ENCODE data around the gene RHEX. TPM values are rescaled to one million over a fixed set of nuclear protein-coding genes. Genes with fewer than 3 reads are reported as not detected.

RHEX gene
- total RNA-seq, 6 experiments from 2014 or later = not detected

DNA sequence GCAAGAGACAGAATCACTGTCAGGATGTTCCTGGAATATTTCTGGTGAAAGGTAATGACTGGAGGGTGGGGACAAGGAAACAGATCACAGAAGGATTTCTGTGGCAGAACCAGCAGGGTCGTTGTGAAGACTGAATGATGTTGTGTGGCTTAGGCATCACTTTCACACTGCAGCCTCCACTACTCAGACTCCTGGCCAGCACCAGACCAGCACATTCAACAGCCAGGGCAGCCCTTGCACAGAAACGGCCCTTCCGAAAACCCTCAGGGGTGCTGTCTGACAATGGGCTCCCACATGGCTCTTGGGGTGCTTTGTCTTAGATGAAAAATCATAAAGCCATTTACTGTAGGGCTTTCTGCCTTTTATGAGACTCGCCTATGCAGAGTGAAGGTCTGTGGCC lies 46.0 kb upstream of the RHEX start:
- no peaks in the 10 kb centered on the region for H3K36me3 Mint-ChIP-seq (ENCODE audit: low read depth)
- H3K9me3 Mint-ChIP-seq = no peaks in the 10 kb centered on the region
- peaks cover 30% of the 10 kb centered on the region for H3K4me1 Mint-ChIP-seq (ENCODE audit: low read depth)
- H3K27ac Mint-ChIP-seq = no peak overlapping the region
- DNase-seq = no peak
- peaks cover 18% of the 10 kb centered on the region for H3K27me3 Mint-ChIP-seq (ENCODE audit: insufficient read depth)
- no peak for TF ChIP-seq CTCF (IDR thresholded peaks at IDR 0.05)
- no peak overlapping the region for H3K4me3 Mint-ChIP-seq

GRCh38 chr1:206010060-206010459 lies 42.9 kb upstream of the RHEX start:
- TF ChIP-seq CTCF (IDR thresholded peaks at IDR 0.05) = no peak
- H3K9me3 Mint-ChIP-seq = no peaks in the 10 kb centered on the region
- H3K4me3 Mint-ChIP-seq = no peak overlapping the region
- H3K27me3 Mint-ChIP-seq (ENCODE audit: insufficient read depth) = peaks cover 31% of the 10 kb centered on the region
- H3K27ac Mint-ChIP-seq = no peak overlapping the region
- H3K36me3 Mint-ChIP-seq (ENCODE audit: low read depth) = no peaks in the 10 kb centered on the region
- no peaks in the 10 kb centered on the region for H3K4me1 Mint-ChIP-seq (ENCODE audit: low read depth)
- no peak for DNase-seq

- peaks cover 33% of the 10 kb centered on the region for H3K27me3 Mint-ChIP-seq (ENCODE audit: insufficient read depth)
- no peaks in the 10 kb centered on the region for H3K36me3 Mint-ChIP-seq (ENCODE audit: low read depth)
Measured at GRCh38 chr1:206011057-206011456, 41.9 kb upstream of the RHEX start.

GRCh38 chr1:206012086-206012859 lies 40.7 kb upstream of the RHEX start:
- TF ChIP-seq CTCF (IDR thresholded peaks at IDR 0.05) = no peak
- Mint-ChIP-seq H3K27me3 (ENCODE audit: insufficient read depth) (peaks cover 36% of the 10 kb centered on the region), H3K9me3 (no peaks in the 10 kb centered on the region), H3K4me1 (ENCODE audit: low read depth) (no peaks in the 10 kb centered on the region), H3K4me3 (no peak overlapping the region), H3K36me3 (ENCODE audit: low read depth) (no peaks in the 10 kb centered on the region), H3K27ac (no peak overlapping the region)
- DNase-seq = no peak

More at GRCh38 chr1:206011057-206011456, 41.9 kb upstream of the RHEX start:
- no peak overlapping the region for H3K4me3 Mint-ChIP-seq
- TF ChIP-seq CTCF (IDR thresholded peaks at IDR 0.05) = no peak
- no peak for DNase-seq
- no peaks in the 10 kb centered on the region for H3K4me1 Mint-ChIP-seq (ENCODE audit: low read depth)
- no peaks in the 10 kb centered on the region for H3K9me3 Mint-ChIP-seq
- H3K27ac Mint-ChIP-seq = no peak overlapping the region

DNA sequence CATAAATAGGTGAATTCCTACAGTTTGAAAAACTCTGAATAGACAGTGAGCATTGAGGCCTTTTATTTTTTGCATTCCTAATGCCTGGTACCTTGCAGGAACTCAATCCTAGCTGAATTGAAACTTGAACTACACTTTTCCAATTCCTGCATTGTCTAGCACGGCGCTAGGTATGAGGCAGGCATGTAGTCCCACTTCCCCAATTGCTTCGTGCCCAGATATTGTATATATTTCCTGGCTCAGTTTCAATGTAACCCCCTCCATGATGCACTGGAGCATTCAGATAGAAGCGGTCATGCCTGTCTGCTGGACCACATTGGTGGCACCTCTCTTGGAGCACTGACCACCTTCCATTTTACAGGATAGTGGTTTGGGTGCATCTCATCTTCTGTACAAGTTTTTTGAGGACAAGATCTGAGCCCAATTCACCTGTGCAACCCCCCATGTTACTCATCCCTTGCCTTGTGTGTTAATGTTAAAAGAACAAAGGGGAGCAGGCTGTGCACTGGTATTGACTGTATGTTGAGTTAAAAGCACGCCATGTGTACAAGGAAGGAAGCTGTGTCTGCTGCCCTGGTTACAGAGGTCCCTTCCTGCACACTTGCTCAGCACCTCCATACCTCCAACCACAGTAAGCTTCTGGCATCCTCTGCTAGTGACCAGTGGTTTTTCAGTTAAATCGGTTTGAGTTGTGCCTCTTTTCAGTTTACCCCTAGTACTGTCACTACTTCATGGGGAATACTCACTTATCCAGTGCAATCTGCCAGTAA lies 39.8 kb upstream of the RHEX start:
- H3K27ac Mint-ChIP-seq = no peak overlapping the region
- peaks cover 43% of the 10 kb centered on the region for H3K27me3 Mint-ChIP-seq (ENCODE audit: insufficient read depth)
- no peak overlapping the region for H3K4me3 Mint-ChIP-seq
- no peaks in the 10 kb centered on the region for H3K9me3 Mint-ChIP-seq
- DNase-seq = no peak
- no peak for TF ChIP-seq CTCF (IDR thresholded peaks at IDR 0.05)
- H3K4me1 Mint-ChIP-seq (ENCODE audit: low read depth) = no peaks in the 10 kb centered on the region
- no peaks in the 10 kb centered on the region for H3K36me3 Mint-ChIP-seq (ENCODE audit: low read depth)
